Common myeloid progenitor, CD34-positive (primary cell): ENCODE data around the gene CCDC40.

ENCODE experiments used
- CTCF ChIA-PET: fragments of 350-600 bp; sonication (Branson Sonifier 250); formaldehyde crosslinking; loops from one replicate; lab custom pipeline; 2021; ENCODE audit warnings: antibody characterized with exemption; lab: Charles Lee
- POLR2A ChIA-PET: fragments of 350-600 bp; sonication (Branson Sonifier 250); formaldehyde crosslinking; loops from one replicate; lab custom pipeline; 2021; ENCODE audit warnings: antibody characterized with exemption; lab: Charles Lee
- DNase-seq, 3 donors: peaks; one replicate each; pipeline versions ENCODE4 v3.0.0 to v3.0.0-alpha.2; 2013
- H3K27ac ChIP-seq, 2 experiments: 1 replicate in 1 of 2; 2 replicates in 1 of 2; pipeline ENCODE4 v1.7.0; 2013; ENCODE audit warnings: inconsistent platforms in 2 of 2, low read length in 2 of 2, mild to moderate bottlenecking in 2 of 2, low read depth in 1 of 2, moderate library complexity in 1 of 2; ENCODE audit not compliant: severe bottlenecking in 2 of 2, insufficient read depth in 1 of 2, poor library complexity in 1 of 2
- H3K27me3 ChIP-seq, 5 experiments: replicated peaks in 2 of 5; 1 replicate in 3 of 5; 2 replicates in 2 of 5; pipeline versions ENCODE4 v1.6.1 to v1.7.0; 2013; ENCODE audit warnings: low read length in 4 of 5, mild to moderate bottlenecking in 2 of 5, moderate library complexity in 2 of 5, inconsistent platforms in 1 of 5; ENCODE audit not compliant: insufficient read depth in 5 of 5, control insufficient read depth in 4 of 5
- H3K36me3 ChIP-seq, 4 experiments: 1 replicate in 2 of 4; 2 replicates in 2 of 4; pipeline versions ENCODE4 v1.6.1 to v1.7.0; 2013; ENCODE audit warnings: low read length in 3 of 4, control low read depth in 1 of 4, mild to moderate bottlenecking in 1 of 4; ENCODE audit not compliant: control insufficient read depth in 4 of 4, insufficient read depth in 4 of 4
- H3K4me1 ChIP-seq, 4 experiments: 1 replicate in 3 of 4; 2 replicates in 1 of 4; pipeline versions ENCODE4 v1.6.1 to v1.7.1; 2013; ENCODE audit warnings: low read length in 3 of 4, mild to moderate bottlenecking in 3 of 4, control low read depth in 1 of 4, inconsistent platforms in 1 of 4, moderate library complexity in 1 of 4; ENCODE audit not compliant: control insufficient read depth in 4 of 4, insufficient read depth in 4 of 4; ENCODE audit errors: control extremely low read depth in 1 of 4
- H3K4me3 ChIP-seq, 7 experiments: 1 replicate in 4 of 7; 2 replicates in 3 of 7; pipeline versions ENCODE4 v1.5.1 to v1.7.0; 2013; ENCODE audit warnings: mild to moderate bottlenecking in 7 of 7, low read length in 6 of 7, moderate library complexity in 6 of 7, inconsistent platforms in 2 of 7, low read depth in 2 of 7, control low read depth in 1 of 7; ENCODE audit not compliant: insufficient read depth in 4 of 7, control insufficient read depth in 1 of 7; ENCODE audit errors: extremely low read depth in 1 of 7
- H3K9me3 ChIP-seq, 5 experiments: 1 replicate in 4 of 5; 2 replicates in 1 of 5; pipeline versions ENCODE4 v1.6.1 to v1.7.1; 2013; ENCODE audit warnings: low read length in 4 of 5, mild to moderate bottlenecking in 2 of 5, inconsistent platforms in 1 of 5, low read depth in 1 of 5, moderate library complexity in 1 of 5; ENCODE audit not compliant: control insufficient read depth in 4 of 5, insufficient read depth in 2 of 5; ENCODE audit errors: control extremely low read depth in 1 of 5
- WGBS: methylation state at CpG from one replicate; pipeline ENCODE4 v1.1.5; 2013; ENCODE audit not compliant: insufficient coverage; 5-methylcytosine and 5-hydroxymethylcytosine counted together

Gene CCDC40

GRCh38 chr17:80028030-80028429 lies 8.4 kb upstream of the CCDC40 start:
- no peak for DNase-seq
- H3K4me1 ChIP-seq, result peaks cover 0 to 20% (median 7%) of the 10 kb centered on the region in 4 experiments
- POLR2A ChIA-PET, result interaction anchor here (1.5 kb wide), 1 partner anchor 20 kb away, joined by 3 read pairs; no protein-coding TSS in a partner anchor
- no peak overlapping the region for H3K4me3 ChIP-seq
- no peaks in the 10 kb centered on the region for H3K36me3 ChIP-seq
- CTCF ChIA-PET, result interaction anchor here (1.2 to 8.8 kb wide), 2 partner anchors 11 to 20 kb away, joined by 3 to 64 read pairs; no protein-coding TSS in a partner anchor
- no peaks in the 10 kb centered on the region for H3K27me3 ChIP-seq
- 95% methylated on average over 9 of the region's 10 CpGs for WGBS
- H3K9me3 ChIP-seq, result no peaks in the 10 kb centered on the region
- H3K27ac ChIP-seq, result no peak overlapping the region

- Histone ChIP-seq H3K27ac (no peak overlapping the region), H3K4me3 (no peak overlapping the region), H3K9me3 (no peaks in the 10 kb centered on the region), H3K4me1 (peaks cover 0 to 20% (median 8%) of the 10 kb centered on the region in 4 experiments), H3K36me3 (no peaks in the 10 kb centered on the region), H3K27me3 (no peaks in the 10 kb centered on the region)
- 83% methylated on average over 4 of the region's 9 CpGs for WGBS
- ChIA-PET POLR2A (interaction anchor here (1.5 kb wide), 1 partner anchor 21 kb away, joined by 3 read pairs; no protein-coding TSS in a partner anchor), CTCF (interaction anchor here (1.2 to 8.8 kb wide), 4 partner anchors 12 to 72 kb away, joined by 3 to 64 read pairs (median 3); partner anchors contain the start of gene GAA)
- peak; percentile 22 to 61 (median 57) for DNase-seq
These were observed 7.0 kb upstream of the CCDC40 start for GRCh38 chr17:80029258-80029974.

- H3K27me3 ChIP-seq, result no peaks in the 10 kb centered on the region
- H3K27ac ChIP-seq, result no peak overlapping the region
- H3K36me3 ChIP-seq, result no peaks in the 10 kb centered on the region
- peaks cover 0 to 22% (median 14%) of the 10 kb centered on the region in 4 experiments for H3K4me1 ChIP-seq
- CTCF ChIA-PET, result interaction anchor here (0.9 to 8.8 kb wide), 3 partner anchors 10 to 23 kb away, joined by 3 to 64 read pairs (median 3); no protein-coding TSS in a partner anchor
- WGBS, result 94% methylated on average over 23 of the region's 25 CpGs
- no peak overlapping the region for H3K4me3 ChIP-seq
- H3K9me3 ChIP-seq, result no peaks in the 10 kb centered on the region
- POLR2A ChIA-PET, result no interaction called here
- no peak for DNase-seq
These were observed 5.6 kb upstream of the CCDC40 start for GRCh38 chr17:80030730-80031410.

GRCh38 chr17:80031691-80032430 lies 4.6 kb upstream of the CCDC40 start:
- ChIA-PET CTCF (interaction anchor here (8.8 kb wide), 1 partner anchor 24 kb away, joined by 64 read pairs; no protein-coding TSS in a partner anchor), POLR2A (no interaction called here)
- H3K27me3 ChIP-seq, result peaks cover 0 to 1% (median 0%) of the 10 kb centered on the region in 5 experiments
- WGBS, result 99% methylated on average over 11 of the region's 12 CpGs
- H3K4me3 ChIP-seq, result no peak overlapping the region
- no peaks in the 10 kb centered on the region for H3K36me3 ChIP-seq
- H3K9me3 ChIP-seq, result no peaks in the 10 kb centered on the region
- peaks cover 0 to 32% (median 21%) of the 10 kb centered on the region in 4 experiments for H3K4me1 ChIP-seq
- H3K27ac ChIP-seq, result no peak overlapping the region
- no peak for DNase-seq

GRCh38 chr17:80032614-80033171 lies 3.7 kb upstream of the CCDC40 start:
- Histone ChIP-seq H3K36me3 (no peaks in the 10 kb centered on the region), H3K27me3 (peaks cover 0 to 6% (median 1%) of the 10 kb centered on the region in 5 experiments), H3K9me3 (no peaks in the 10 kb centered on the region), H3K4me3 (no peak overlapping the region), H3K4me1 (peaks cover 0 to 37% (median 25%) of the 10 kb centered on the region in 4 experiments), H3K27ac (no peak overlapping the region)
- 100% methylated on average over 6 of the region's 9 CpGs for WGBS
- DNase-seq, result no peak
- POLR2A ChIA-PET, result interaction anchor here (0.6 kb wide), 1 partner anchor 49 kb away, joined by 3 read pairs; no protein-coding TSS in a partner anchor
- CTCF ChIA-PET, result interaction anchor here (8.8 kb wide), 1 partner anchor 25 kb away, joined by 64 read pairs; no protein-coding TSS in a partner anchor

- POLR2A ChIA-PET, result no interaction called here
- Histone ChIP-seq H3K36me3 (no peaks in the 10 kb centered on the region), H3K27ac (no peak overlapping the region), H3K9me3 (no peaks in the 10 kb centered on the region), H3K4me1 (peaks cover 0 to 35% (median 25%) of the 10 kb centered on the region in 4 experiments), H3K4me3 (no peak overlapping the region), H3K27me3 (peaks cover 0 to 10% (median 2%) of the 10 kb centered on the region in 5 experiments)
- 100% methylated on average over 3 of the region's 4 CpGs for WGBS
- CTCF ChIA-PET, result no interaction called here
- DNase-seq, result no peak
These were observed 2.6 kb upstream of the CCDC40 start for GRCh38 chr17:80033840-80034239.
